Epithelial cell of proximal tubule (primary cell): ENCODE data around the gene C5orf24. TPM values are rescaled to one million over a fixed set of nuclear protein-coding genes. Genes with fewer than 3 reads are reported as not detected.

Source experiments
- DNase-seq: peaks from one replicate; pipeline ENCODE4 v3.0.0-alpha.2; 2011; ENCODE audit warnings: low read depth
- H3K4me3 ChIP-seq: 2 replicates; pipeline ENCODE4 v1.5.1; 2011; ENCODE audit warnings: low read depth, mild to moderate bottlenecking, low read length
- total RNA-seq: library from RNA; depleted of rRNA; stranded (reverse); fragments of >200 nt; gene quantifications from 2 replicates; pipeline ENCODE4 v1.2.3, GENCODE V29; 2015
- TF ChIP-seq, protein P1 (sequence below): conservative IDR thresholded peaks from 2 replicates; pipeline ENCODE4 v1.5.1; 2012; ENCODE audit warnings: low read depth, mild to moderate bottlenecking, low read length

Gene C5orf24
- 36.8 and 38.5 TPM in 2 replicates for total RNA-seq

DNA sequence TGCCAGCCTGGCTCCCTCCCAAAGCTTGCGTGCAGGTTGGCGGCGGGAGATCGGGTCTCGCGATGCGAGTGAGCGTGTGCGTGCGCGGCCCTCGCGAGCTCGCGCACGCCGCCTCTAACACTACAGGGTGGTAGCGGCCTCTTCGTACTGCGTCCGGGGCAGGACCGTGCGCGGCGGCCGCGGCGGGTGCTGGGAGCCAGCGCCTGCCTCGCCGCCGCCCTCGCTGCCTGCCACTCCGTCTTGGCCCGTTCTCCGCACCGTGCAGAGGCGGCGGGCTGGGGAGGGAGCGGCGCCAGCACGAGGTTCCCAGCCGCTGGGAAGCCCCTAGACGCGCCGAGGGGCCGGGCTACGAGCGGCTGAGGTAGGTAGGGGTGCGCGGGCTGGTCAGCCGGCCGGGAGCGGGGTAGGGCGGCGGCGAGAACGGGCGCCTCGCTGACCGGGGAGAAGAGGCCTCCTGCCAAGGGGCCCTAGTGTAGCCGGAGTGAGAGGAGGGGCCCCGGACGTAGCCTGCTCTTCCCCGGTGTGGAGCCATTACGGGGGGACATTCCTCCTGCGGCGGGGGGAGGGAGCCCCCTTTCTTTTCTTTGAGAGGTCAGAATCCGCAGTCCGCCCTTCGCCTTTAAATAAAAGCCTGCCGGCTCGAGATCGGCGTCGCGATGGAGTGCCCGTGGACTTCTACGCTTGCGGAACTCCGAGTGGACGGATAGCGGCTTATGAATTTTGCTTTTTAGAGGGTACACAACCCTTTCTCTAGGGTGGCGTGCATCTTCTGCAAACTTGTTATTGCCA is at the start of gene C5orf24:
C5orf24 (plus strand) TSS at position 117 of the 789 bp plus-strand sequence. CDS start 8,933 bp downstream, outside the sequence.
- TF ChIP-seq, protein P1, sequence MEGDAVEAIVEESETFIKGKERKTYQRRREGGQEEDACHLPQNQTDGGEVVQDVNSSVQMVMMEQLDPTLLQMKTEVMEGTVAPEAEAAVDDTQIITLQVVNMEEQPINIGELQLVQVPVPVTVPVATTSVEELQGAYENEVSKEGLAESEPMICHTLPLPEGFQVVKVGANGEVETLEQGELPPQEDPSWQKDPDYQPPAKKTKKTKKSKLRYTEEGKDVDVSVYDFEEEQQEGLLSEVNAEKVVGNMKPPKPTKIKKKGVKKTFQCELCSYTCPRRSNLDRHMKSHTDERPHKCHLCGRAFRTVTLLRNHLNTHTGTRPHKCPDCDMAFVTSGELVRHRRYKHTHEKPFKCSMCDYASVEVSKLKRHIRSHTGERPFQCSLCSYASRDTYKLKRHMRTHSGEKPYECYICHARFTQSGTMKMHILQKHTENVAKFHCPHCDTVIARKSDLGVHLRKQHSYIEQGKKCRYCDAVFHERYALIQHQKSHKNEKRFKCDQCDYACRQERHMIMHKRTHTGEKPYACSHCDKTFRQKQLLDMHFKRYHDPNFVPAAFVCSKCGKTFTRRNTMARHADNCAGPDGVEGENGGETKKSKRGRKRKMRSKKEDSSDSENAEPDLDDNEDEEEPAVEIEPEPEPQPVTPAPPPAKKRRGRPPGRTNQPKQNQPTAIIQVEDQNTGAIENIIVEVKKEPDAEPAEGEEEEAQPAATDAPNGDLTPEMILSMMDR: no peak

DNA sequence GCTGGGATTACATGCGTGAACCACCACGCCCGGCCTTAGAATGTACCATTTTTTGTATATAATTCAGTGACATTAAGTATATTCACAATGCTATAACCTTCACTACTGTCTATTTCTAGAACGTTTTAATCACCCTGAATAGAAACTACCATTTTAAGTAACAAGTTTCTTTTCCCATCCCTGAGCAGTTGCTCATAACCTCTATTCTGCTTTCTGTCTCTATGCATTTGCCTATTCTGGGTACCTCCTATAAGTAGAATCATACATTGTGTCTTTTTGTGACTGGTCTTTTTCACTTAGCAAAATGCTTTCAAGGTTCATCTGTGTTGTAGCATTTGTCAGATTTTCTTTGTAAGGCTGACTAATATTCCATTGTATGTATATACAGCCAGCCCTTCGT is 47.3 kb upstream of the C5orf24 start:
- TF ChIP-seq, protein P1: no peak
- no peak overlapping the region for H3K4me3 ChIP-seq
- no peak for DNase-seq

More for the DNA sequence above, at the start of gene C5orf24:
- peak; percentile 39 for DNase-seq
- H3K4me3 ChIP-seq: peak within 1 kb of the TSS; percentile 81

DNA sequence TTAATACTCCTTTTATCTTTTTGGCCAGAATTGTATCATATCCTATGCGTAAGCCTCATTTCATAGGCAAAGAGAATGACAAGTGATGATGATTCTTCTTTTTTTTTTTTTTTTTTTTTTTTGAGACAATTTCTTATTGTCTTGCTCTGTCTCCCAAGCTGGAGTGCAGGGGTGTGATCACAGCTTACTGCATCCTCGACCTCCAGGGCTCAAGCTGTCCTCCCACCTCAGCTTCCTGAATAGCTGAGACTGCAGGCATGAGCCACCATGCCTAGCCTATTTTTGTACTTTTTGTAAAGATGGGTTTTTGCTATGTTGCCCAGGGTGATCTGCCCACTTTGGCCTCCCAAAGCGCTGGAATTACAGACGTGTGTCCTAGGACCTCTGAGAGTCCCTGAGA is 41.9 kb upstream of the C5orf24 start:
- no peak overlapping the region for H3K4me3 ChIP-seq
- no peak for DNase-seq

DNA sequence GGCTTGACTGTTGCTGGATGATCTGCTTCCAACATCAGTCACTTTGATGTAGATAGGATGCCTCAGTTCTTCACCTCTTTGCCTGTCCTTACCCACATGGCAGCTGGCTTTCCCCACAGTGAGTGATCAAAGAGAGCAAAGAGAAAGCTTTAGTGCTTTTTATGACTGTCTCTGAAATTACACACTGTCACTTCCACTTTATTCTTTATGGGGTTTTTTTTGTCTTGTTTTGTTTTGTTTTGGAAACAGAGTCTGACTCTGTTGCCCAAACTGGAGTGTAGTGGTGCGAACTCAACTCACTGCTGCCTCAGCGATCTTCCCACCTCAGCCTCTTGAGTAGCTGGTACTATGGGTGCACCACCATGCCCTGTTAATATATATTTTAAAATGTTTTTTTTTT is 32.4 kb upstream of the C5orf24 start:
- TF ChIP-seq, protein P1: no peak
- DNase-seq: no peak
- no peak overlapping the region for H3K4me3 ChIP-seq

More for the DNA sequence above, 41.9 kb upstream of the C5orf24 start:
- TF ChIP-seq, protein P1: no peak

DNA sequence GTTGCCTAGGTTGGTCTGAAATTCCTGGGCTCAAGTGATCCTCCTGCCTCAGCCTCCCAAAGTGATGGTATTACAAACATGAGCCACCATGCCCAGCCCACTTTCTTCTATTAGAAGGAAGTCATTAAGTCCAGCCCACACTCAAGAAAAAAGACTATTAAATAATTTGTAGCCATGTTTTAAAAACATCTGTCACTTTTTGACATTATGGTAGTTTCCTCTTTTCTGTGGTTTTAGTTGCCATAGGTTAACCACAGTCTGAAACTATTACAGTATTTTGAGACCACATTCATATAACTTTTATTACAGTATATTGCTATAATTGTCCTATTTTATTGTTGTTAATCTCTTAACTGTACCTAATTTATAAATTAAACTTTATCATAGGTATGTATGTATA is 31.9 kb upstream of the C5orf24 start:
- TF ChIP-seq, protein P1: no peak

DNA sequence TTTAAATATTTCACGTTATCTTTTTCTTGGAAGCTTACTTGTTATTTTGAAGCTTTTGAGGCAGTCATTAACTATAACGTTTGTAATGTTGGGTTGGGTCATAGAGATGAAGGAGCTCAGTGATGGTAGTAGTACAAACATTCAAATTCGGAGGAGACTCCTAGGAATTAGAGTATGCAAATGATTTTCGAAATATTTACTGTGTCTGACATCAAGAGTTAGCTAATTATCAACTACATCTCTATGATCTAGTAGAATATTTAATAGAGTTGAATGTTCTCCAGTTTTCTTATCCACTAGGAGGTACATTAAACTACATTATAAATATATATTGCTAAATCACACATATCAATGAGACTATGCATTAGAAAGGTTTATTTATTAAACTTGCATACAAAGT is 28.8 kb upstream of the C5orf24 start:
- TF ChIP-seq, protein P1: no peak
- no peak for DNase-seq
- H3K4me3 ChIP-seq: no peak overlapping the region

More for the DNA sequence above, 31.9 kb upstream of the C5orf24 start:
- no peak overlapping the region for H3K4me3 ChIP-seq
- no peak for DNase-seq

DNA sequence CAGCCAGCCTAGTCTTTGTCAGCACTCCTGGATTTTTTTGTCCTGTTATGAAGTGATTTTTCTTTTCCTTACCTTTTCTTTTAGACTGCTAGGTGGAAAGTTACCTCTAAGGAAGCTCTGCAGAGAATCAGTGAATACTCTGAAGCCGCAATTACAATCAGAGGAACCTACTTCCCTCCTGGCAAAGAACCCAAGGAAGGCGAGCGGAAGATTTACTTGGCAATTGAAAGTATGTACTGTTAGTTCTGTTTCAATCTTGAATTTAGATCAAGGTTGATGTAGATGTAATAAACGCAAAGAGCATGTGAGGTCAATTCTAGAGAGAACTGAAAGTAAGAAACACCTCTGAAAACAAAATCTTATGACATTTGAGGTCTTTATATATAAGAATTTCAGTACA is 27.0 kb upstream of the C5orf24 start:
- no peak overlapping the region for H3K4me3 ChIP-seq
- TF ChIP-seq, protein P1: no peak
- DNase-seq: no peak
